GM21360 (cell line): Measurements from ENCODE around the gene NDUFS3.
"Not testable (repeated sequence)": the region's sequence is repeated elsewhere in the genome, so short reads cannot be mapped to it uniquely, and the experiment has no call there.

Source experiments
- ATAC-seq: cut with Tn5 transposase; IDR thresholded peaks from one replicate; pipeline ENCODE4 v1.9.1; 2021; ENCODE audit warnings: mild to moderate bottlenecking, moderate library complexity; ENCODE audit not compliant: unreplicated experiment

Gene NDUFS3

DNA sequence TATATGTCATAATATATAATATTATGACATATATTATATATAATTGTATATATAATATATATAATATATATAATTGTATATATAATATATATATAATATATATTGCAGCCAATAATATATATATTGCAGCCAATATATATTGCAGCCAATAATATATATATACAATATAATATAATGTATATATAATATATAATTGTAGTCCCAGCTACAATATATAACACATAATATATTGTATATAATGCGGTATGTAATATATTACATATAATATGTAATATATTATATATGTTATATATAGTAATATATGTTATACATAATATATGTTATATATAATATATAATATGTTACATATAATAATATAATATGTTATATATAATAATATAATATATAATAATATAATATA is 20.2 kb upstream of the NDUFS3 start:
- no peak for ATAC-seq

DNA sequence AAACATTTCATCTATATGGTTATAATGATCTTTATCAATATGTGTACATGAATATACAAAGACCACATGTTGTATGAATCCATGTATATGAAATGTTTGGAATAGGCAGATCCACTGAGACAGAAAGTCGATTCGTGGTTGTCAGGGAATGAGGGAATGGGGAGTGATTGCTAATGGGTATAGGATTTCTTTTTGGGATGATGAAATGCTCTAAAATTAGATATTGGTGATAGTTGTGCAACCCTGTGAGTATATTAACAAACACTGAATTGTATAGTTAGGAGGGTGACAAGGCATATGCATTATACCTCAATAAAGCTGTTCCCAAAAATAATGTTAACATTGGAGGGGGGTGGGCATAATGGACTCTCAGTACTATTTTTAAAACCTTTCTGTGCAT is 18.4 kb upstream of the NDUFS3 start:
- no peak for ATAC-seq

DNA sequence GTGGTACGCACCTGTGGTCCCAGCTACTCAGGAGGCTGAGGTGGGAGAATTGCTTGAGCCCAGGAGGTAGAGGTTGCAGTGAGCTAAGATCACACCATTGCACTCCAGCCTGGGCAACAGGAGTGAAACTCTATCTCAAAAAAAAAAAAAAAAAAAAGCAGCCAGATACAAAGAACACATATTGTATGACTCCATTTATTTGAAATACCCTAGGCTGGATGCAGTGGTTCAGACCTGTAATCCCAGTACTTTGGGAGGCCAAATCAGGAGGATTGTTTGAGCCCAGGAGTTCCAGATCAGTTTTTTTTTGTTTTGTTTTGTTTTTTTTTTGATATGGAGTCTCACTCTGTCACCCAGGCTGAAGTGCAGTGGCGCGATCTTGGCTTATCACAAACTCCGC is 16.5 kb upstream of the NDUFS3 start:
- ATAC-seq: not testable (repeated sequence)

DNA sequence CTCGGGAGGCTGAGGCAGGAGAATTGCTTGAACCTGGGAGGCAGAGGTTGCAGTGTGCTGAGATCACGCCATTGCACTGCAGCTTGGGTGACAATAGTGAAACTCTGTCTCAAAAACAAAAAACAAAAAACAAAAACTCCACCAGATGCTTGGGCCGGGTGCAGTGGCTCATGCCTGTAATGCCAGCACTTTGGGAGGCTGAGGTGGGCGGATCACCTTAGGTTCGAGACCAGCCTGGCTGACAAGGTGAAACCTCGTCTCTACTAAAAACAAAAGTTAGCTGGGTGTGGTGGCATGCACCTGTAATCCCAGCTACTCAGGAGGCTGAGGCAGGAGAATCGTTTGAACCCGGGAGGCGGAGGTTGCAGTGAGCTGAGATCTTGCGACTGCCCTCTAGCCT is 14.5 kb upstream of the NDUFS3 start:
- ATAC-seq: not testable (repeated sequence)

DNA sequence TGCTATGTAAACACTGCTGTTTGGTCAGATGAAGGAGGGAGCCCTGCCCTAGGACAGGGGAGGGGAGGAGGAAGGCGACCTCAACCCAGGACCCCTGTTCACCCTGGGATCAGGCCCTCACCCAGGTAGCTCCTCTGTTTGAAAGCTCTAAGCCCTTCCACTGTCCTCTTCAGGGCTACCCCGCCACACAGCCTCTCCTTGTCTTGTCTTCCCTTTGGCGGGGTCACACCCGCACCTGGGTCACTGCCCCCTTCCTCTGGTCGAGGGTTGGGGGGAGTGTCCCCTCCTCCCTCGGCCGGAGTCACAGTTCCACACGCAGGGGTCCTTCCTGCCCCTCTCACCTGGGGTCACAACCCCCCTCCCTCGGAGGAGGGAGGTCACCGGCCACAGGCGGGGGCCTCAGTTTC is 13.9 kb upstream of the NDUFS3 start:
- ATAC-seq: peak; percentile 16

DNA sequence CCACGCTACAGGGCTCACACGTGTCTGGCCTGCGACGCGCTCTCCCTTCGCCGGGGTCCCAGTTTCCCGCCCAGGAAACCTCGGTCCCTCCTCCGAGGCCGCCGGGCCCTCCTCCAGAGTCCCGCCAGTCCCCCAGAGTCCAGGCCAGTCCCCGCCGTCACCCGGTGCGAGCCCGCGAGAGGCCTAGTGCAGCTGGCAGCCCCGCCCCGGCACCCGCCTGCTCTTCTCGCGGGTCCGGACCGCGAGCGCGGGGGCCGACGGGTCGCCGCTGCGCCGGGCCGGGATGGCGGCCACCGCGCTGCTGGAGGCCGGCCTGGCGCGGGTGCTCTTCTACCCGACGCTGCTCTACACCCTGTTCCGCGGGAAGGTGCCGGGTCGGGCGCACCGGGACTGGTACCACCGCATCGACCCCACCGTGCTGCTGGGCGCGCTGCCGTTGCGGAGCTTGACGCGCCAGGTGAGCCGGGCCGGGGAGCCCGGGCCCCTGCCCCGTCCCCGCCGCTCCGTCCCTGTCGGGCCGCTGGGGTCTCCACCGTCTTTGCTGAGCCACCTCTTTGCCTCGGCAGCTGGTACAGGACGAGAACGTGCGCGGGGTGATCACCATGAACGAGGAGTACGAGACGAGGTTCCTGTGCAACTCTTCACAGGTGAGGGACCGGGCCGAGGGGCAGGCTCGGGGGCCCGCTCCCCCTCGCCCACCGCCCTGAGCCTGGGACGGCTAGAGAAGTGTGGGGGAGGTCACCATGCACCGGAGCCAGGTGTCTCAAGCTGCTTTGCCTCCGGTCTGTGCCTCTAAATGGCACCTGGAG is 13.3 kb upstream of the NDUFS3 start, which contains the start of gene PTPMT1:
Gene PTPMT1 (plus strand): TSS at position 260 of the 809 bp plus-strand sequence. CDS start 24 bp downstream, at position 284.
- ATAC-seq: peak; percentile 86

DNA sequence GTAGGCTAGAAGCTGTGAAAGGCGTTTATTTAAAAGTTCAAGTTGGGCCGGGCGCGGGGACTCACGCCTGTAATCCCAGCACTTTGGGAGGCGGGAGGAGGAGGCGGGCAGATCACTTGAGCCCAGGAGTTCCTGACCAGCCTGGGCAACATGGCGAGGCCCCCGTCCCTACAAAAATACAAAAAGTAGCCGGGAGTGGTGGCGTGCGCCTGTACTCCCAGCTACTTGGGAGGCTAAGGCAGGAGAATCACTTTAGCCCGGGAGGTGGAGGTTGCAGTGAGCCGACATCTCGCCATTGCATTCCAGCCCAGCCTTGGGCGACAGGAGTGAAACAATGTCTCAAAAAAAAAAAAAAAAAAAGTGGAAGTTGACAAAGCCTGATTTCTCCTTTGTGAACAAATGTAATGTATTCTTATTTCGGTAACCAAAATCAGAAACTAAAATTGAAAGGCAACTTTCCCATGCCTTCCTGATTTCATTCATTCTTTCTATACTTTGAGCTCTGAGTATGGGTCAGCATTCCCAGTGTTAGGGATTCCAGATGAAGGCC is 12.7 kb upstream of the NDUFS3 start:
- ATAC-seq: no peak

DNA sequence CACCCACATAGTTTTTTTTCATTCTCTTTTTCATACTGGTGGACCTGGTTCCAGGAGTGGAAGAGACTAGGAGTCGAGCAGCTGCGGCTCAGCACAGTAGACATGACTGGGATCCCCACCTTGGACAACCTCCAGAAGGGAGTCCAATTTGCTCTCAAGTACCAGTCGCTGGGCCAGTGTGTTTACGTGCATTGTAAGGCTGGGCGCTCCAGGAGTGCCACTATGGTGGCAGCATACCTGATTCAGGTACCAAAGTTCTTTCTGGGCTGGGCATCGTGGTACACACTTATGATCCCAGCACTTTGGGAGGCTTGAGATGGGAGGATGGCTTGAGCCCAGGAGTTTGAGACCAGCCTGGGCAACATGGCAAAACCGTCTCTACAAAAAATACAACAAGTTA is 9.2 kb upstream of the NDUFS3 start:
- no peak for ATAC-seq

DNA sequence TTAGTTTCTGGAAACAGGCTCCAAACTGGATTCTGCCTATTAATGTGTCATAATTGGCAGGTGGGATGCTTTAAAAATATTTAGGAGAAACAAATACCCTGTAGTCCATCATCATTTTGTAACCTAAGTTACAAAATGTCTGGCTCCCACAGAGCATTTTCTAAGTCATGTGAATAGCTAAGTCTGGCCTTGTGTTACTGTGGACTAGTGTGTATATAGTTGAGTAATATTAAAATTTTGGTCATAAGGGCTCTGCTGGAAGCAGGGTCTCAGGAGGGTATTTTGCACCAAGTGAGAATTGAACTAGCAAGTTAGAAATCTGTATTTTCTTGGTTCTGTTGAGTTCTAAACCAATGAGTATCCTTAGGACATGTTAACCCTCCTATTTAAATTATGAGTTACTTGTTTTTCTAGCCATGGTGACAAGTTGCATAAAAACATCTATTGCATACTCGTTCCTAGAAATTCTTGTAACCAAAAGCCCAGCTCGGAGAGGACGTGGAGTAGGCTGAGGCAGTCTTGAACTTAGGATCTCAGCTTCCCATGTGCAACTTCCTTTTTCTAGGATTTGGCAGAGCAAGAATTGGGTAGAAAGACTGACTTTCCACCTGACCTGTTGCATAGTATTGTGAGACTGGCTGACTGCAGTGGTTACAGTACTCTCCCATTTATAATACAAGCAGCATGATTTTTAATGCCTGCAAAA is 8.1 kb upstream of the NDUFS3 start:
- ATAC-seq: no peak

DNA sequence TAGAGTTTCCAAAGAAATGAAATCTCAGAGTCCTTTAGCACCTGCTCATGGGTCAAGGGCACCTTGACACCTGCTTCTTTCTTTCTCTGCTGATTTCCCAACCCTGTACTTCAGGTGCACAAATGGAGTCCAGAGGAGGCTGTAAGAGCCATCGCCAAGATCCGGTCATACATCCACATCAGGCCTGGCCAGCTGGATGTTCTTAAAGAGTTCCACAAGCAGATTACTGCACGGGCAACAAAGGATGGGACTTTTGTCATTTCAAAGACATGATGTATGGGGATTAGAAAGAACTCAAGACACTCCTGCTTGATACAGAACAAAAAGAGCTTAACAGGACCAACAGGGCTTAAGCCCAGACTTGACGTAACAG is 7.5 kb upstream of the NDUFS3 start:
- ATAC-seq: no peak

DNA sequence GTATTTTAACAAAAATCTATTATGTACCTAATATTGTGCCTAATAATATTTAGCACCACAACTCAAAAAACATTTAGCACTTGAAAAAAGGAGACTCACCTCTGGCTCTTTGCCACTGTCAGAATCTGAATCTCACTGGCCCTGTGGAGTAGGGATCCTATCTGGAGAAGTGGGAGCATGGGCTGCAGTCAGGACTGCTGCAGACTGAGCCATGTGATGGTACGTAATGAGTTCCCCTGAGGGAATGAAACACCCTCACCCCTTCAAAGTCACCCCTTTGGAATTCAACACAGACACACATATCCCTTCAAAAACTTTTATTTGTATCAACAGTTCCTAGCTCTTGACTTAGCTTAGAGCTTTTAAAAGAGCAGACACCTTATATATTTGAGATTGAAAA is 7.0 kb upstream of the NDUFS3 start:
- no peak for ATAC-seq

DNA sequence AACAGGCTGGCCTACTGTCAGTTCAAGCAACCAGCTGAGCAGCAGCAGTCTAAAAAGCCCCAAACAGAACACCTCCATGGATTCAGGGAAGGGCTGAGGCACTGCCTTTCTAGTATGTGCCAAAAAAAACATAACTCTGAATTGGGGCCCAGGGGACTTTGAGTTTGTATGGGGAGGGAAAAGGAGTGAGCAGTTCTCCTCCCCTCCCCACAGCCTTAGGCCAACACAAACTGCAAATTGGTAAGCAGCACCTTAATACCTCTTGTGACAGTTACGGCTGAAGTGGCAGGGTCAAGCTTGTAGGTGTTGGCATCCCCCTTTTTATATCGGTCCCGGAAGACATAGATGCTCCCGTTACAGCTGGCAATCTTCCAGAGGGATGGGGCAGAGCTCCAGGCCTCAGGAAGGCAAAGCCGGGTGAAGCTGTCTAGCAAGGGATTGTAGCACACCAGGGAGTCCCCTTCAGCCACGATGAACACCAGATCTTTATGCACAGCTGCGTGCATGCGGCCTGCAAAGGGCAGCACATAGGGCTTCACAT is 6.1 kb upstream of the NDUFS3 start:
- ATAC-seq: no peak

DNA sequence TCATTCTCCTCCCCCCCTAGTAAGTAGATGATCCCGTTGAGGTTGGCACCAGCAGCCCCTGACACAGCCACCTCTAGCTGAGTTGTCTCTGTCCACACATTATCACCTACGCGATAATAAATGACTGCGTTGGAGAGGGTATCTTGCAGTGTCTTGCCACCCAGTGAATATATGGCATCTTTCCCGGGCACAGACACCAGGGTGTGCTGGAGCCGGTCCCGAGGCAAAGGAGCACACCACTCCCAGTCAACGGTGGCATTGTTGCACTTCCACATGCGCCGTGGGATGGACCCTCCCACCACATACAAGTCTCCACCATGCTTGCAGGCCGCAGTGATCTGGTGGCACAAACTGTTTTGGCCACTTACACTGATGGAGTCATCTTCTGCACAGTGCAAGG is 5.6 kb upstream of the NDUFS3 start:
- no peak for ATAC-seq

DNA sequence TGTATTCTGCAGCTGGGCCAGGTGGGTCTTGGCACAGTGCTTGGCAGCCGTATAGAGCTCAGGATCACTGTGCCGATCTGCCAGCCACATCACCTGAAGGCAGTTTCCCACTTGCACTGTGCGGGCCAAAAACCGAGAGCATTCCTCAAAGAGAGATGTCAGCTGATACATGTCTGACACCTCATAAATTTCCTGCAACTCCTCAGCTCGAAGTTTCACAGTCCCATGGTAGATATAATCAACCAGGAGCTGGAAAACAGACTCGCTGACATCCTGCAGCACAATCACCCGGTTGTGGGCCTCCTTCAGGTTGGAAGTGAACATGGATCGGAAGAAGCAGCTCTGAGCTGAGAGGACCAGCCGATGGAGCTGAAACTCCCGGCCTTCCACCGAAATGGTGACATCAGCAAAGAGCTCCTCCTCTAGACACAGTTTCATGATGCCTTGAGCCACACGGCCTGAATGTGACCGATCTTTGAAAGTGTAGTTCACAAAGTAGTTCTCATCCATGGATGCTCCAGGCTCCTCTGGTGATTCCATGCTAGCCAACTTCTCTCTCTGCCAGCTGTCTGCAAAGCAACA is 1.3 kb upstream of the NDUFS3 start:
- no peak for ATAC-seq

DNA sequence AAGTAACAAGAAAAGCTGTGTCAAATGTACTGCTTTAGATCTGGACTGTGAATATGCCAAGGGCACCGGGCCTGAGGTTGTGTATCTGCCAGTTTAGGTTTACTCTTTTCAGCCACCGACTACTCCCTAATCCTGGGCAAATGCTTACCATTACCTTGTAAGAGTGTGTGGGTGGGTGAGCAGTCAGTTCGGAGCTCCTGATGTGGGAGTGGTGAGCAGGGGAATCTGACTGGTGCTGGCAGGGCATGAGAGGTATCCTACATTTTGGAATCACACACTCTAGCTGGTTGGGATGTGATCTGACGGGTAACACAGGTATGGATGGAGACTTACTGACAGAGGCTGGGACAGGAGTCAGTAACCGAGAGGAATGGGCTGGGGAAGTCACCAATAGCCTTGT is 5.0 kb downstream of the NDUFS3 start:
- ATAC-seq: no peak

DNA sequence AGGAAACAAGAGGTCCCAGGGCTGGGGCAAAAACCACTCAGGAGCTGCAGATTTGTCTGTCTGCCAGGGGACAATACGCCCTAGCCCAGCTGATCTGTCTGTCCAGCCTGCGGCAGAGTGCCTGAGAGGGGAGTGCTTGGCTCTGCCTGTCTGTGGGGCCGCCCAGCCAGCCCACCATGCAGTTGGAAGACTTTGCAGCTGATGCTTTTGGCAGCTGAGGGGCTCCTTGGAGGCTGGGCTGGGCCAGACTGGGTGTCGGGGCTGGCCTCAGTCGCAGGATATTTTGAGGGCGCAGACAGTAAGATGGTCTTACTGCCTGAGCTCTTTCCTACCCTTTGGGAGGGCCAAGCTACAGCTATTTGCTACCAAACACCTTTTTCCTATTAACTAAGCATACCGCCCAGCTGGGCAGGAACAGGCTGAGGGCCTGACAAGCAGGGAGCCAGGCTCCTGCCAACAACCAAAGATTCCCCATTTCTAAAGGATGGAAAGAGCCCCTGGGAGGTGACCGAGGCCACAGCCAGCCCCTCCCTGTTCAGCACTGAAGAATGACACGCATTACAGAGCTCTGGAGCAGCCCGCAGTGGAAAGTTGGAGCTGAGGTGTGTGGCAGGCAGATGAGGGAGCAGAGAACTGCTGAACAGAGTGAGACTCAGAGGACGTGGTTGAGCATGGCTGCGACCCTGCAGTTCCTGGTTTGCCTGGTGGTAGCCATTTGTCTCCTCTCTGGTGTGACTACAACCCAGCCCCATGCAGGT is 7.4 kb downstream of the NDUFS3 start, which contains the start of gene FAM180B:
Gene FAM180B (plus strand): TSS at position 581 of the 758 bp plus-strand sequence. CDS start 91 bp downstream, at position 672.
- no peak for ATAC-seq

DNA sequence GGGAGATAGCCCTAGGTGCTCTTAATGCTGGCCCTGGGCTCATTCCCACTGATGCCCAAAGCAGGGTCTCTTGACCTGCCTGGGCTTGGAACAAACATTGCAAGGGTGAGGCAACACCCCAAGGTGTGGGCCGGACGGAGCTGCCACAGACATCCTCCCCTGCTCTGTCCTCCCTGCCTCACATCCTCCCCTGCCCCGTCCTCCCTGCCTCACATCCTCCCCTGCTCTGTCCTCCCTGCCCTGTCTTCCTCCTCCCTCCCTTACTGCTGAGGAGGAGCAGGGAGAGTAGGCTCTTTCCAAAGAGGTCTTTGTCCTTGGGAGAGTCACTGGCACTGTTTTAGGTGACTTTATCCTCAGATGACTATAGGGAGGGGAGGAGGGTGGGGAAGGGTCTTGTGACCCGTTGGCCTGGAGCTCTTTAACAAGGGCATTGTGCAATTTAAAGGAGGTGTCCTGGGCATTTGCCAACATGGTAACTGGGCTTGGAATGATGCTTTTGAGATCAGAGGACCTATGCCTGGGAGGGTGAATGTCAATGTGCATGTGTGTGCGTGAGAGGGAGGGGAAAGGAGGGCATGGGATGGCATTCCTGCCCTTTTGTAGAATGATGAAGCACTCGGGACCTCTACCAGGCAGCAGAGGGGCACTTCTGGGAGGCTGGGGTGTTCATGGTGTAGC is 8.3 kb downstream of the NDUFS3 start:
- ATAC-seq: no peak

DNA sequence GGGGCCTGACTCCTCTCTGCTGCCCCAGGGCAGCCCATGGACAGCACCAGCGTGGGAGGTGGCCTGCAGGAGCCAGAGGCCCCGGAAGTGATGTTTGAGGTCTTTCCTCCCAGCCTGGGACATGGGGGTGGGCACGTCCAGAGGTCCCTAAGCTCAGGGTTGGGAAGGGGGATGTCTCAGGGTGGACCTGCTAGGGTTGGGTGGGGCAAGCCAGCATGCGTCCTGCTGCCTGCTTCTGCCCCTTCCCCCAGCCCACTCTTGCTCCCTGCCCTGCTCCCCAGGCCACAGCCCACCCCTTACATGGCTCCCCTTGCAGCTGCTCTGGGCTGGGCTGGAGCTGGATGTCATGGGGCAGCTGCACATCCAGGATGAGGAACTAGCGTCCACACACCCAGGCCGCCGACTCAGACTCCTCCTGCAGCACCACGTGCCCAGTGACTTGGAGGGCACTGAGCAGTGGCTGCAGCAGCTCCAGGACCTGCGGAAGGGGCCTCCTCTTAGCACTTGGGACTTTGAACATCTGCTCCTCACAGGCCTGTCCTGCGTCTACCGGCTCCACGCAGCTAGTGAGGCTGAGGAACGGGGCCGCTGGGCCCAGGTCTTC is 9.0 kb downstream of the NDUFS3 start:
- no peak for ATAC-seq

DNA sequence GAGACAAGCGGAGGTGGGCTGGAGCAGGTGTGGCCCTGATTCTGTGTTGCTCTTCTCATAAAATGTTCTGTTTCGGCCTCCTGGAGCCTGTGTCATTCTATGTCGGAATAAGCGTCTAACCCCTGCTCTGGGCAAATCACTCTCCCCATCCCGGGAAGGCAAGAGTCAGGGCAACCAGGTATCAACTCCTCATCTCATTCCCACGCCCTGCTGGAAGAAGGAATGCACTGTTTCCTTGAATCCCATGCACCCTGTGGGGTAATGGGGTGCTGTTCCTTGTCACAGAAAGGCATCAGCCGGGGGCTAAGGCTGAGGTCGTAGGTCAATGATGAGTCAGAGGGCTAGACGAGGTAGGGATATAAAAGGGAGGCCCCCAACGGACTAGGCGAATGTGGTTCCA is 10.2 kb downstream of the NDUFS3 start:
- ATAC-seq: no peak

DNA sequence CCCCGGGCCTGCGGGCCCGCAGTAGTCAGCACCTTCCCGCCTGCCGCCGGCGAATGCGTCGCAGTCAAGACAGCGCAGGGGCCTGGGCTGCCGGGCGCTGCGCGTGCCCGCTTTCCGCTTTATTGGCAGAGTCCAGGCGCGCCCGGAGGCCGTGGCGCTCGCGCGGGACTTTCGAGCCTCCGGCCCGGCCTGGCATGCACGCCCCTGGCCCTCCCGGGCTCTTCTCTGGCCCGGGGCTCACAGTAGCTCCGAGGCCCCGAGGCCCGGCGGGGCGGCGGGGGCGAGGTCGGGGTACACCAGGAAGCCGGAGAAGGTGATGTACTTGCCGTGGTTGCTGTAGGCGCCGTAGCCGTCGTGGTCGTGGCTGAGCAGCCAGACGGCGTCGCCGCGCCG is 10.7 kb downstream of the NDUFS3 start:
- no peak for ATAC-seq
